SK-N-SH (cell line): ENCODE data around the gene ATG7.

Experiments used
- CHD2 ChIP-seq: fragments of 150-350 bp; IDR thresholded peaks from 2 replicates; pipeline ENCODE4 v1.6.1; 2018; ENCODE audit warnings: low read length; ENCODE audit not compliant: partially characterized antibody
- EZH2phosphoT487 ChIP-seq: fragments of 200-600 bp; sonication (generic); IDR thresholded peaks from 2 replicates; pipeline ENCODE4 v1.6.1; 2017; ENCODE audit warnings: low read depth, mixed run types, mild to moderate bottlenecking, antibody characterized with exemption, moderate library complexity, borderline replicate concordance
- FOXM1 ChIP-seq: IDR thresholded peaks from 2 replicates; pipeline ENCODE4 v1.4.0; 2012; ENCODE audit warnings: low read depth, mild to moderate bottlenecking
- GATA2 ChIP-seq: sonication (generic); formaldehyde crosslinking; IDR thresholded peaks from 2 replicates; pipeline ENCODE4 v1.5.0; 2020; ENCODE audit warnings: mild to moderate bottlenecking, missing genetic modification reagents
- MAX ChIP-seq: IDR thresholded peaks from 2 replicates; pipeline ENCODE4 v1.4.0; 2012; ENCODE audit warnings: low read depth
- NRF1 ChIP-seq: IDR thresholded peaks from 2 replicates; pipeline ENCODE4 v1.6.1; 2012; ENCODE audit warnings: low read depth, mild to moderate bottlenecking, low read length
- TAF1 ChIP-seq: IDR thresholded peaks from 2 replicates; pipeline ENCODE4 v1.6.1; 2012; ENCODE audit warnings: low read depth, mild to moderate bottlenecking, low read length, moderate library complexity, borderline replicate concordance
- USF1 ChIP-seq: IDR thresholded peaks from 2 replicates; pipeline ENCODE4 v1.4.0; 2012; ENCODE audit warnings: low read depth, borderline replicate concordance
- TF ChIP-seq, protein P1 (sequence below): fragments of 200-600 bp; sonication (generic); IDR thresholded peaks from 2 replicates; pipeline ENCODE4 v1.6.1; 2017; ENCODE audit warnings: antibody characterized with exemption, mild to moderate bottlenecking, moderate library complexity
- TF ChIP-seq, protein P2 (sequence below): IDR thresholded peaks from 2 replicates; pipeline ENCODE4 v1.4.0; 2012; ENCODE audit warnings: low read depth, borderline replicate concordance
- TF ChIP-seq, protein P3 (sequence below): IDR thresholded peaks from 2 replicates; pipeline ENCODE4; 2012

- TF ChIP-seq NRF1: no peak
- no peak for TF ChIP-seq CHD2
- no peak for TF ChIP-seq EZH2phosphoT487
- TF ChIP-seq, protein P1, sequence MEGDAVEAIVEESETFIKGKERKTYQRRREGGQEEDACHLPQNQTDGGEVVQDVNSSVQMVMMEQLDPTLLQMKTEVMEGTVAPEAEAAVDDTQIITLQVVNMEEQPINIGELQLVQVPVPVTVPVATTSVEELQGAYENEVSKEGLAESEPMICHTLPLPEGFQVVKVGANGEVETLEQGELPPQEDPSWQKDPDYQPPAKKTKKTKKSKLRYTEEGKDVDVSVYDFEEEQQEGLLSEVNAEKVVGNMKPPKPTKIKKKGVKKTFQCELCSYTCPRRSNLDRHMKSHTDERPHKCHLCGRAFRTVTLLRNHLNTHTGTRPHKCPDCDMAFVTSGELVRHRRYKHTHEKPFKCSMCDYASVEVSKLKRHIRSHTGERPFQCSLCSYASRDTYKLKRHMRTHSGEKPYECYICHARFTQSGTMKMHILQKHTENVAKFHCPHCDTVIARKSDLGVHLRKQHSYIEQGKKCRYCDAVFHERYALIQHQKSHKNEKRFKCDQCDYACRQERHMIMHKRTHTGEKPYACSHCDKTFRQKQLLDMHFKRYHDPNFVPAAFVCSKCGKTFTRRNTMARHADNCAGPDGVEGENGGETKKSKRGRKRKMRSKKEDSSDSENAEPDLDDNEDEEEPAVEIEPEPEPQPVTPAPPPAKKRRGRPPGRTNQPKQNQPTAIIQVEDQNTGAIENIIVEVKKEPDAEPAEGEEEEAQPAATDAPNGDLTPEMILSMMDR: no peak
- TF ChIP-seq FOXM1: no peak
- no peak for TF ChIP-seq USF1
- no peak for TF ChIP-seq GATA2 (CRISPR knock-in tag)
- TF ChIP-seq TAF1: no peak
- TF ChIP-seq, protein P2, sequence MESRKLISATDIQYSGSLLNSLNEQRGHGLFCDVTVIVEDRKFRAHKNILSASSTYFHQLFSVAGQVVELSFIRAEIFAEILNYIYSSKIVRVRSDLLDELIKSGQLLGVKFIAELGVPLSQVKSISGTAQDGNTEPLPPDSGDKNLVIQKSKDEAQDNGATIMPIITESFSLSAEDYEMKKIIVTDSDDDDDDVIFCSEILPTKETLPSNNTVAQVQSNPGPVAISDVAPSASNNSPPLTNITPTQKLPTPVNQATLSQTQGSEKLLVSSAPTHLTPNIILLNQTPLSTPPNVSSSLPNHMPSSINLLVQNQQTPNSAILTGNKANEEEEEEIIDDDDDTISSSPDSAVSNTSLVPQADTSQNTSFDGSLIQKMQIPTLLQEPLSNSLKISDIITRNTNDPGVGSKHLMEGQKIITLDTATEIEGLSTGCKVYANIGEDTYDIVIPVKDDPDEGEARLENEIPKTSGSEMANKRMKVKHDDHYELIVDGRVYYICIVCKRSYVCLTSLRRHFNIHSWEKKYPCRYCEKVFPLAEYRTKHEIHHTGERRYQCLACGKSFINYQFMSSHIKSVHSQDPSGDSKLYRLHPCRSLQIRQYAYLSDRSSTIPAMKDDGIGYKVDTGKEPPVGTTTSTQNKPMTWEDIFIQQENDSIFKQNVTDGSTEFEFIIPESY: no peak
- TF ChIP-seq, protein P3, sequence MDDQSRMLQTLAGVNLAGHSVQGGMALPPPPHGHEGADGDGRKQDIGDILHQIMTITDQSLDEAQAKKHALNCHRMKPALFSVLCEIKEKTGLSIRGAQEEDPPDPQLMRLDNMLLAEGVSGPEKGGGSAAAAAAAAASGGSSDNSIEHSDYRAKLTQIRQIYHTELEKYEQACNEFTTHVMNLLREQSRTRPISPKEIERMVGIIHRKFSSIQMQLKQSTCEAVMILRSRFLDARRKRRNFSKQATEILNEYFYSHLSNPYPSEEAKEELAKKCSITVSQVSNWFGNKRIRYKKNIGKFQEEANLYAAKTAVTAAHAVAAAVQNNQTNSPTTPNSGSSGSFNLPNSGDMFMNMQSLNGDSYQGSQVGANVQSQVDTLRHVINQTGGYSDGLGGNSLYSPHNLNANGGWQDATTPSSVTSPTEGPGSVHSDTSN: no peak
- no peak for TF ChIP-seq MAX
Observed at GRCh38 chr3:11510356-11510755, 238.2 kb downstream of the ATG7 start.
